GM21529 (cell line): ENCODE results near the gene HESX1.

Experiments used
- ATAC-seq: cut with Tn5 transposase; IDR thresholded peaks from one replicate; pipeline ENCODE4 v1.9.1; 2021; ENCODE audit not compliant: unreplicated experiment

HESX1 gene

DNA sequence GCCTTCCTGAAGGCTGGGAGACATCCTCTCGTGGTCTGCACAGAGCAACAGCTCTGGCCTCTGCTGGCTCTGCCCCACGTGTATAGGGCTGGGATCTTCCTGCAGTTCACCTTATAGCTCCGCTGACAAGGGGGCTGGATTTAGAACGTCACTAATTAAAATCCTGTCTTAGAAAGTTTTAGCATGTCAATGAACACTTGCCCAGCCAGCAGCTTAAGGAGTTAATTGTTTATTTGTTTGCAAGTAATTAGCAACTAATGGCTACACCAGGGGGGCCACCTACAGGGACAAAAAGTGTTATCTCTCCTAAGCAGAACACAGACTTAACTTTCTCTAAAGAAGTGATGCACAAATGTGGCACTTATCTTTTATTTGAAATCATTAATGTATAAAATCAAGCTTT lies at the start of gene HESX1:
Gene HESX1, minus strand, starts transcription at position 84 of the 403 bp plus-strand sequence. Its CDS starts 60 bp downstream, at position 24.
- no peak for ATAC-seq

DNA sequence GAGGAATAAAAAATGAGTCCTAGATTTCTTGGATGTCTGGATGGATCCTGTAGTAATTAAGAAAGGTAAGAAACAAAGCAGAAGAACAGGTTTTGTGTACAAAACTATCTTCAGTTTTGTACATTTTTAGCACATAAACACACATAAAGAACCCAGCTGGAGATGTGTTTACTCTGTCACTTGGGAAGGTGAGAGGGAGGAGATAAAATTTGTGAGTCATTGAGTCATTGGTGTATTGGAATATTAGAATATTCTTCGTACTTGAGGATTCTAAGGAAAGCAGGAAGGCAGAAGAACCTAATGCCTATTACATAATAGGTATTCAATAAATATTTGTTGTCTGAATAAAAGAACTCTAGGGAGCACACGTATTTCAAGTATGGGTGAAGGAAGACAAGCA lies 45.2 kb upstream of the HESX1 start:
- no peak for ATAC-seq

DNA sequence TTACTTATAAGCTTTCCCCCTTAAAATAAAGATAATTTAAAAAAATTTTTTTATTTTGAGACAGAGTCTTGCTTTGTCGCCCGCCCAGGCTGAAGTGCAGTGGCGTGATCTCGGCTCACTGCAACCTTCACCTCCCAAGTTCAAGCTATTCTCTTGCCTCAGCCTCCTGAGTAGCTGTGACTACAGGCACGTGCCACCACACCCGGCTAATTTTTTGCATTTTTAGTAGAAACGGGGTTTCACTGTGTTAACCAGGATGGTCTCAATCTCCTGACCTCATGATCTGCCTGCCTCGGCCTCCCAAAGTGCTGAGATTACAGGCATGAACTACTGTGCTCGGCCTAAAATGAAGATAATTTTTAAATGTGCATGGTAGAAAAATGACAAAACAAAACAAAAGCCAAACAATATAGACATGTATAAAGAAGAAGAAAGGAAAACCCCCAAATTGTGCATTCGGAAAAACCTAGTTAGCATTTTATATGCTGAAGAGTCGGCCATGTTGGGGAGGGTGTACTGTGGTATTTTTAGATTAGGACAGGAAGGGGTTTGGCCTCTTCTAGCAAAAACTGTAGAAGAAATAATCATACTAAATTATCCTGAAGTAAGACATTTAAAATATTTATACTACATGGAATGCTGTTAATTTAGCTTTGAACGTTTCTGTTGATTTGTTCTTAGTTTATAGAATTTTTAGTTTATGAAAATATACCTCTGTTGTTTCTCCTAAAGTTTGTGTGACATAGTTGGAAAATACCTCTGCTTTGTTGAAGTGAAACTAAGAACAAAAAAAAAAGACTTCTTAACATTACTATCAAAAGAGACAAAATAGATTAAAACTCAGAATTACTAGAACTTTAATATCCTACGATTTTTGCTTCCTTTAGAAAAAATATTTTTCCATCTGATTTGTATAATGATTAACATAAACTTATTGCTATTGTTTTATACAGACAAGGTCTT lies 35.1 kb upstream of the HESX1 start:
- peak; percentile 61 for ATAC-seq

DNA sequence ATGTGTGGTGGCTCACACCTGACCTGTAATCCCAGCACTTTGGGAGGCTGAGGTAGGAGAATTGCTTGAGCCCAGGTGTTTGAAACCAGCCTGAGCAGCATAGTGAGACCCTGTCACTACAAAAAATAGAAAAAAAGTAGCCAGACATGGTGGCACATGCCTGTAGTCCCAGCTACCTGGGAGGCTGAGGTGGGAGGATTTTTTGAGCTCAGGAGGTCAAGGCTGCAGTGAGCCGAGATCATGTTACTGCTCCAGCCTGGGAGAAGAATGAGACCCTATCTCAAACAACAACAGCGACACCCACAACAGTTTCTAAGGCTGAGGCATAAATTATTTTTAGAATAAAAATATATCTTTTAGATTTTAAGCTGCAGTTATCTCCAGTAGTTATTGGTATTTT lies 34.0 kb upstream of the HESX1 start:
- no peak for ATAC-seq

DNA sequence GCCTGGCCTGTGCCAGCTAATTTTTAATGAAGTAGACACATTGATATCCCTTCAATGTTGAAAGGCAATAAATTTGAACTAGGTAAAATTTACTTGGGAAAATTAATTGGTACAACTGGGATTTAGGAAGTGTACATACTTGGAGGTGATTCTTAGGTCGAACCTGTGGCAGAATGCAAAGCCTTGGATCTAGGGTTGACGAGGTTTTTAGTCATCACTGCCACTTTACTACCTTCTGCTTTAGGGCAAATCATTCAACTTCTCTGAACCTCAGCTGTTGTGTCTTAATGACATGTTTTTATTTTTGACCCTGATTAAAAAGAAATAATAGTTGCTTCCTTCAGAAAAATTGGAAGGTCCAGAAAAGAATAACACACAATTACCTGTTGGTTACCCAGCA lies 30.2 kb upstream of the HESX1 start:
- ATAC-seq, result no peak

DNA sequence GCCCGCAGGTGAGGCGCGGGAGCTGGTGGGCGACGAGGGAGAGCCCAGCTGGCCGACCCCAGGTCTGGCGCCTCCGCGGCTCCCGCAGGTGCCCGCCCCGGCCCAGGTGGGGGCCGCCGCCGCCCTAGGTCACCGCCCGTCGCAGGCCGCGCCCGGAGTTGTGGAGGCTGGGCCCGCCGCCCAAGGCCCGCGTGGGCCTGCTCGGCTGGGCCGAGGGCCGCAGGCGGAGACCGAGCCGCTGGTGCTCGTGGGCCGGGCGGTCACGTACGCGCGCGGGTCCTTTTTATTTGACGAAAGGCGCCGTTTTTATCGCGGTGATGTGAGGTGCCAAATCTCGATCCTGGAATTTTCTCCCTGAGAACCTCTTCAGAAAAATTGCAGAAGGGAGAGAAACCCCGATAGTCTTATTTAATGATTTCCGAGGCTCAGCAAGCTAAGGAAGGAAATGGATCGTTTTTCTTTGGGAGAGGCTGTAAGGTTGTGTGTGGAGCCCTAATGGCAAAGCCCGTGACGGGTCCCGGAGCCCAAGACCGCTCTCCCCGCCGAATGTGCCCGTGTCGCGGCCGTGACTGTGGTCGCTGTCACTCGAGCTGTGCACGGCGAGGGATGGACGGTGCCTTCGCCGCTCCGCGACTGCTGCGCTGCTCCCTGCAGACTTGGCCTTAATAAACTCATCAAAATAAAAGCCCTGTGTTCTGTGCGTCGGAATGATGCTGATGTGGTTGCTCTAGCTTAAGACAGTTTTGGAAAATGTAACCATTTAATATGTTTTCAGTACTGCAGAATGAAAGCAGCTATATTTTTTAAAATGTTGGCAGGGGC lies 28.4 kb upstream of the HESX1 start:
- ATAC-seq, result peak; percentile 41

DNA sequence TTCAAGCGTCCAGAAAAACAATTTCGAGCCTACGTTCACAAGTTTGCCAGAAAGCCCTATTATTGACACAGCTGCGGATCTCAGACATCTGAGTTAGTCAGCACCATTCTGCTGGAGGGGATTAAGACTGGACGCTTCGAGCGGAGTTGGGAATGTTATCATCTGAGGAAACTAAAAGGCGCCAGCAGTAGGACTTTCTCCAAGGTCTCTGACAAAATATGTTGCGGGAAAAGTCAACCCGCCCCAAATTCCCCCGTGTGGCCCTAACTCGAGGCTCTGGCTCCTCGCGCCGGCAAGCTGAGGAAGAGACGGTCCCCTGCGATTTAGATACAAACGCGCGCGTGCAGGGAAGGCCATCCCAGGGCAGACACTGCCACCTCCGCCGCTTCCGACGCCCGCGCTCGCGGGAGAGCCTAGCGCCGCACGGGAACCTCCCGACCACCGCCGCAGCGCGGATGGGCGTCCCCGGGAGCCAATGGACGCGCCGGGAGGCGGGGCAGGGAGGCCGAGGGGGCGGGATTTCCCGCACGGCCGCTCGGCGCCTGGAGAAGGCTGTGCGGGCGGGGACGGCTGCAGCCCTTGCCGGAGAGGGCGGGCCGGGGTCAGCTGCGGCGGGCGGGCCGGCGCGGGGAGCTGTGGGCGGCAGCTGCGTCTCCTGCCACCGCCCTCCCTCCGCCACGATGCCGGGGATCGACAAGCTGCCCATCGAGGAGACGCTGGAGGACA lies 27.6 kb upstream of the HESX1 start, which contains the start of gene APPL1:
Gene APPL1, plus strand, starts transcription at position 526 of the 726 bp plus-strand sequence. Its CDS starts 155 bp downstream, at position 681.
- peak; percentile 88 for ATAC-seq

DNA sequence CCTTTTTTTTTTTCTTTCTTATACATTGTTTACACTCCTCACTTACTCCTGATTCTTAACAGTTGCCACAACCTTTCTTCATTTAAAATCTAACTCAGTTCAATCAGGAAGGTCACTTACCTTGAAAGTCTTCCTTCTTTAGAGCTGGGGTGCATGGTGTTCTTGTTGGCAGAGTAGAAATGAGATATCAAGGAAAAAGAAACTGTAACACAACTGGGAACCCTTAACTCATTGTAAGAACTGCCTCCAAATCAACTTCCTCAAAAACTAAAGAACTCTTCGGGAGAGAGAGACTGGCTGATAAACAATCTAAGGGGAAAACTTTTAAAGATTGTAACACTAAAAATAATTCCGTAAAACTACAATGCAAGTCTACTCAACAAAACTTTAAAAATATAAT lies 26.4 kb upstream of the HESX1 start:
- ATAC-seq, result no peak

DNA sequence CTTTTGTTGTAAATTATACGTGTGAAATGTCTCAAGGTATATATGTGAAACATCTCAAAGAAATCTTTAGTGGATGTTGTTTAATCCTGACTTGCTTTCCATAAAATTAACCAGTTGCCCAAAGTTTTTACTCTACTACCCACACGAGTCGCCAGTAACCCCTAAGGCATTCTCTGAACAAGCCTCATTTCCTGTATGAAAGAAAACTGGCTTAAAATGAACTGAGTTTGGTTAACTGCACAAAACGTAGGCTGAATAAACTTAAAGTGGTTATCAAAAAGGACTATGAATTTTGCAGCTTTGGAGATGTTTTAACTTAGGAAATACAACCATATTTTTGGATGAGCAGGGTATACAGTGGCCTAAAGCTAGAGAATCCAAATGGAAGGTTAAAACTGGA lies 25.1 kb upstream of the HESX1 start:
- no peak for ATAC-seq

DNA sequence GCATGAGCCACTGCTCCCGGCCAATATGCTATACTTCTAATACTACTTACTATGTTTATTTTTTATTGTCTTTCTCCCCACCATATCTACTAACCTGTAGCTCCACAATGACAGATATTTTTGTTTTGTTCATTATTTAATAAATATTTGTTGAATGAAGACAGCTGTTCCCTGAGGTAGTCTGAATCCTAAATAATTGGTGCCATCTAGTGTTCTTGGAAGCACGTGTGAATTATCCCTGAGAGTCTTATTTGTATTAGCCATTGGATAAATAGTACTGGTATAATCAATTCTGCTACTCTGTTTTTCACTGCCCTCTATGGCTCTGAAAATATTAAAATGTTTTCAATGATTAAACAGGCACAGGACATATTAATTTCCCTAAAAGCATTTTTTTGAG lies 22.1 kb upstream of the HESX1 start:
- no peak for ATAC-seq

DNA sequence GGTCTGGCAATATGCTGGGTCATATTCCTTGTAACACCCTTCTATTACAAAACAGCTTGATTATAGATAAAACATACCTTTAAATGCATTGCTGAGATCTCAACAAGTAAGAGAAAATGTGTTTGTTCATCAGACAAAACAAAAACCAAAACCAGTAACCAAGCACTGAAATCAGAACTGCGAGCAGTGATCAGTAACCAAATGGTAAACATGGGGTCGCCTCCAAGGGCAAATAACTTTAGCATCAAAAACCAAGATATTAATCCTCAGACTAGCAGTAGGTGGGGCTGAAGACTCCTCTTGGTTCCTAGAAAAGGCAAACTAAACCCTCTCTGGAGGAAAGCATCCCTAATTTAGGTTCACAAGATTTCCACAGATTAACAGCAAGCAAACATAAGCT lies 6.6 kb upstream of the HESX1 start:
- ATAC-seq, result no peak

DNA sequence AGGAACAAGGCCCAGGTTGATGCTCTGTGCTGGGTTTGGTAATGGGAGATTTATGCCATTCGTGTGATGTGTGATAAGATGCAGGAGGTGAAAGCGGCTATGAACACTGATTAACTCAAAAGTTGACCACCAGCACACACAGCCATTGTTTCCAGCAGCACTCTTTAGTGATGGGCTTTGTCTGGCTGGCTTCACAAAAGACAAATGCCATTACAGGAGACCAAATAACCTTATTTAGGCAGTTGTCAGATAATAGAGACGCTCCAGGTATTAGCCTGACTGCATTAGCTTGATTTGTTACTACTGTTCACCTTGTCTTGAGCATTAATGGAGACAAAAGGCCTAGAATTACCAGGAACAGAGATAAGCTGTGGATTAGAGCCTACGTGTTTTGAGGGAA lies 5.1 kb downstream of the HESX1 start:
- ATAC-seq, result no peak

DNA sequence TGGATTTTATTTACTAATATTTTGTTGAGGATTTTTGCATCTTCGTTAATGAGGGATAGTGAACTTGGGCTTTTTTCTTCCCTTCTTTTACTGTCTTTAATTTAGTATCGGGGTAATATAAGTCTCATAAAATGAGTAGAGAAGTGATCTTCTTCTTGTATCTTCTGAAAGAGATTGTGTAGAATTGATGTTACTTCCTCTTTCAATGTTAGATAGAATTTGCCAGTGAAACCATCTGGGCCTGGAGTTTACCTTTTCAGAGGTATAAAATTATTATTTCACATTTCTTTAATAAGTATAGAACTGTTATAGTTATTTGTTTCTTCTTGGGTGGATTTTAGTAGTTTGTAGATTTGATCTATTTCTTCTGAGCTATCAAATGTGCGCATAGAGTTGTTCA lies 7.8 kb downstream of the HESX1 start:
- ATAC-seq, result no peak

DNA sequence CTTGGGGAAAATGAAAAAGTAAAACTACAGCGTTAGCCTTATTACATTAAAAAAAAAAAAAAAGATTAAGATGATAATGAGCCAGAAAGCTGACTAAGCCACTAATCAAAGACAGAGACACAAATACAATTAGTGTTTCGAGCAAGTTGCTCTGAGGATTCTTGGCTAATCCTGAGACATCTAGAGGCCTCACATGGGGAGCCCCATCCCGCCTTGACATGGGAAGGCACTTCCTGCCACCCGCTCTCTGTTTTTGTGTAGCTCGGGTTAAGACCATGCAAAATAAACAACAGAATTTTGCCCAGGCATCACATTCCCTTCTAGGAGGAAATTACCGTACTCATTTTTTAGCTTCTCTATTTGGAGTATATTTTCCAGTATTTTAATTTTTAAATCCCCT lies 15.3 kb downstream of the HESX1 start:
- no peak for ATAC-seq

DNA sequence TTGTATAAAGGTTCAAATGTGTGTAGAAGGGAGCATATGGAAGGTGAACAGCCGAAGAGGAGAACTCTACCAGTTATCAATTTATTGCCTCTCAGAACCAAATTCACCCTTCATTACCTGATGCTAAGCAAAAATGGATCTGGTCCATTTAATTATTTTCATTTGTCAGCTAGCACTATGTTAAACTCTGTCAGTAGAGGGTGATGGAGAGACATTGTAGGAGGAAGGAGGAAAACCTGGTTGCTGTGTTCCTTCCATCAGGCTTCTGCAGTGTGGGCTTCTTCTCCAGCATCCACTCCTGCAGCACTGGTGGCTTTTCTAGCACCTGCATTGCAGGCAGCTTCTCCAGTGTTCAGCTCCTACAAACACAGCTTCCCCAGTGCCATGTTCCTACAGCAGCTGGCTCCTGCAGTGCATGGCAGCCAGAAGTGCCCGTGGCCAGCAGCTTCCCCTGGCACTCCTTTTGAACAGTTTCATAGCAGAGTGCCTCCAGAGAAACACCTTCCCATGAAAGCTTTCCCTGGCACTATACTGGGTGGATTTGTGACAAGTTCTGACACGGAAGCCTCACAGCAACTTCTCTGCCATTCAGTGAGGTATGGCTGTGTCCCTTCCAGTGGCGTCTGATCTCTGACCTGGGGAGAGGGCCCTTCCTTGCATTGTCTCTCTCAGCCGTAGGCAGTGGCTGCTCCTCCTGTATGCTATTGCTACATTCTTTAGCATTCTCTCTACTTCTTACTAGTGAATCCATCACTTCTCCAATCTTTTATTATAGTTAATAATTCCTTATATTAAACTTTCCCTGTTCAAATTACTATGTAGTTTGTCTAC lies 20.0 kb downstream of the HESX1 start:
- ATAC-seq, result no peak

DNA sequence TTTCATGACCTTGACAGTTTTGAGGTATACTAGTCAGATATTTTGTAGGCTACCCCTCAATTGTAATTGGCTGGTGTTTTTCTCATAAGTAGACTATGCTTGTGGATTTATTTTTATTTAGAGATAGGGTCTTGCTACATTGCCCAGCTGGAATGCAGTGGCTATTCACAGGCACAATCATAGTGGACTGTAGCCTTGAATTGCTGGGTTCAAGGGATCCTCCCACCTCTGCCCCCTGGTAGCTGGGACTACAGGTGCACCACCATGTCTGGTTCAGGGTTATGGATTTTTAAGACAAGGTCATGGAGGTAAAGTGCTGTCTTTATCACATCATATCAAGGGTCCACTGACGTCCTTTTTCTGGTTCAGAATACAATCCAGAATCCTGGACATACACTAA lies 23.7 kb downstream of the HESX1 start:
- ATAC-seq, result no peak

DNA sequence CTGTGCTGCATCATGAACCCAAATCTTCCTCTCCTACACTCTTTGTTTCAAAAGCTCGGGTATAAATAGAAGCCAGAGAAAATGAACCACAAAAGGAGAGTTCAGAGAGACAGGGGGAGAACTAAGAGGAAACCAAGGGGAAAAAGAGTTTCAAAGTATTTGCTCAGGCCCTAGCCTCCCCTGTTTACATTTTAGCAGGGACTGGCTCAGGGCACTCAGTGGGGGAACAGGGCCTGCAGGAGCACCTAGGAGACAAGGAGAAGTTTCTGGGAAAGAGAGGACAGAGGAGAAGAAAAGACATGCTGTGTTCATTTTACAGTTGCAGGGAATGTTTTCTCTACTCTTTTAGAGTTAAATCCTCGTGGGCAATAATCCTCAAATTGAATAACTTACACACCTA lies 26.1 kb downstream of the HESX1 start:
- ATAC-seq, result no peak

DNA sequence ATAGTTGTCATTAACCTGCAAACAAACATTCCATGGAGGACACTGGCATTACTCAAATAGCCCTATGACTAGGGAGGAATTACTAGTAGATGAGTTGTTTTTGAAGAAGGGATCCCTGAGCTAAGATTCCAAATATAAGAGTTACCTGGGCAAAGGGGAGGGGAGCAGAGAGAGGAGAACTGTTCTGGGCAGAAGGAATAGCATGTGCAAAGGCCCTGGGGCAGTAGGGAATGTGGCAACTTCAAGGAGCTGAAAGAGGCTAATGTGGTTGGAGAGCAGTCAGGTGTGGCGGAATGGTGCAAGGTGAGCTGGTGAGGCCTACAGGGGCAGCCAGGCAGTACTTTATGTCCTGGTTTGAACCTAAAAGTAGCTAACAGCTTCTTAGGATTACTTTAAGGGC lies 28.8 kb downstream of the HESX1 start:
- no peak for ATAC-seq

DNA sequence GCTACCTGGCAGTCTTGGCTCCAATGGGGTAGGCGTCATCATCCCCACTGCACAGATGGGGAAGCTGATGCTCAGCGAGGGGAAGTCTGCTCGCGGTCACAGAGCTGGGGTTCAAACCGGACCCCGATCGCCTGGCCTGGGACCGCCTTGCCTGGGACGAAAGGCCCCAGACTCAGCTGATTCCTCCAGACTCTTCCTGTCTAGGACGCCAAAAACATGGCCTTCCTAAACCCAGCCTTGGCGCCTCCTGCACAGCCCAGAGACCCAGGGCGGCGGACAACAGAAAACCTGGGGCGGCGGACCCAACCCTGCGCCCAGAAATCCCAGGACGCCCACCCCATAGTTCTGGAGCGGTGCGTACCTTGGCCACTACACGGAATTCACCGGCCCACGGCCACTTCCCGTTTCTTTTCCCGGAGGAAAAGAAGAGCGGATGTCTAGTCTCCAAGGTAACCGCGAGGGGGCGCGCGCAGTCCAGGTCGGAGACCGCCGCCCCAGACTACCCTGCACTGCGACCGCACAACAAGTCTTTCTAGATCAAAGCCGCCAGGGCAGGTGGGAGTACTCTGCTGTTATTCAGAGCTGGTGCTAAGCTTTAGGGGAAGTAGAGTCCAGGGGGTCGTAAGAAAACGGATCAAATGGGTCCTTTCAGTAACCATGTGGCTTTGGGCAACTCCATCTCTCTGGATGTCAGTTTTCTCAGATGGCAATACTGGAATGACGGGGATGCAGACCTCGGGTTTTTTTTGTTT lies 29.7 kb downstream of the HESX1 start:
- peak; percentile 81 for ATAC-seq

DNA sequence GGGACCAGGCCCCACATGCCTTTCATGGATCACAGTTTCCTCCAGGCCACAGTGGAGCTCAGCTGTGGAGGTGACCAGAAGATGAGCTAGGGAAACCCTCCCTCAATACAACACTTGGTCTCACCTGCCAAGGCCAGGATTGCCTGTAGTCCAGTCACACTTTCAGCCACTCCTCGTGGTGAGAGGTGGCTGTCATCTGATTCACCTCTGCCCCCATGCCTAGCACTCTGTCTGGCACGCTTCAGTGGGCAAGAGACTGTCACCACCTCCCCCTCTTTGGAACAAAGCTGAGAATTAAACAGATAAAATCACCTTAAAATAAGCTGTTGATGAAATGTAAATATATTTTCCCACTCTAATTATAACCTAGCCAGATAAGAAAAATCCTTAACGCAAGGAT lies 30.7 kb downstream of the HESX1 start:
- no peak for ATAC-seq
